HG03064 (cell line): ENCODE data around the gene PMVK.
A peak's percentile ranks its signal among the peaks of the same experiment; 100 is the strongest.

Experiments
- ATAC-seq: cut with Tn5 transposase; IDR thresholded peaks from one replicate; pipeline ENCODE4 v1.9.1; 2021; ENCODE audit warnings: low read depth; ENCODE audit not compliant: unreplicated experiment

The PMVK gene

DNA sequence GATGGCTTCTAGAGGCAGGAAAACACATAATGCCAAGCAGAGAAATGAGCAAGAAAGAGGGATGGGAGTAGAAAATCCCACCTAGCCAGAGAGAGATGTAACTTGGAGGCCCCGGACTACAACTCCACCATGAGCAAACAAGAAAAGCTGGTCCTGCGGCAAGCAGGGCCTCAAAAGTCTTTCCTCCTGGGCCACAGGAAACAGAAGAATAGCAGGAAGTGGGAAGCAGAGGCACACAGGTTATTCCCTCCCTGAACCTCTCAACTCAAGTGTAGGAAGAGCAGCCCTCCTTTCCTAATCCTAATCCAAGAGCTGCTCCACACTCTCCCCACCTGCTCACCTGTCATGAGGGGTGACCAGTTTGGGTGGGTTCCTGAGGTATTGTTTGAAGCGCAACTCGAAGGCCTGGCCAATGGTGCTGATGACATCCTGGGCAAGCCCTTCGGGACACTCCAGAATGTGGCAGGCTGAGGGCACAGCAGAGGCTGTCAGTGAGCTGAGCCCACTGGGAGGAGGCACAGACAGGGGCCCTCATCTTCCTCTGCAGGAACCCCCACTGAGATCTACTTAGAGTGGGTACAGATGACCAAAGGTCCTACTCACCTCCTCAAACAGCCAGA lies 30.9 kb upstream of the PMVK start:
- ATAC-seq = no peak

DNA sequence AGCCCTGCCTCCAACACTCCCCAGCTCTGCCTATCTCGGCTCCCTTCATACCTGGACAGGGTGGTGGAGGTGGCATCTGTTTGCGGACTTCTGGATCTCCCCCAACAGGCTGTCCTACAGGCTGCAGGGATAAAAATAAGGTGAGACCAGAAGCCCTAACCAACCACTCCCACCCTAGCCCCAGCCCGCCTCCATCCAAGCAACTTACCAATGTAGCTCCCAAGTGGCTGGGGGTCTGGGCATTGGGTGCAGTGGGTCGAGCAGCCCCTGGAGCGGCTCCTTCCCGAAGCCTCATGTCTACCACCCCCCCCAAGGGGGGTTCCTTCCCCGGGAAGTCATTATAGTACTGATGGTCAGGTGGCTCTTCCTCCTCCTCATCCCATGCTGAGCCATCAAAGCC lies 29.6 kb upstream of the PMVK start:
- ATAC-seq = no peak

DNA sequence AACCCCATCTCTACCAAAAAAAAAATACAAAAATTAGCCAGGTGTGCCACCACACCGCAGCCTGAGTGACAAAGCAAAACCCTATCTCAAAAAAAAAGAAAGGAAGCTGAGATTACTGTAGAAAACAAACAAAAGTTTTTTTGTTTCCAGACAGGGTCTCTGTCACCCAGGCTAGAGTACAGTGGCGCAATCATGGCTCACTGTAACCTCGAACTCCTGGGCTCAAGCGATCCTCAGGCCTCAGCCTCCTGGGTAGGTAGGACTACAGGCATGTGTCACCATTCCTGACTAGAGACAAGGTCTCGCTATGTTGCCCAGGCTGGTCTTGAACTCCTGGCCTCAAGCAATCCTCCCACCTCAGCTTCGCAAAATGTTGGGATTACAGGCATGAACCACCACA lies 27.8 kb upstream of the PMVK start:
- no peak for ATAC-seq

DNA sequence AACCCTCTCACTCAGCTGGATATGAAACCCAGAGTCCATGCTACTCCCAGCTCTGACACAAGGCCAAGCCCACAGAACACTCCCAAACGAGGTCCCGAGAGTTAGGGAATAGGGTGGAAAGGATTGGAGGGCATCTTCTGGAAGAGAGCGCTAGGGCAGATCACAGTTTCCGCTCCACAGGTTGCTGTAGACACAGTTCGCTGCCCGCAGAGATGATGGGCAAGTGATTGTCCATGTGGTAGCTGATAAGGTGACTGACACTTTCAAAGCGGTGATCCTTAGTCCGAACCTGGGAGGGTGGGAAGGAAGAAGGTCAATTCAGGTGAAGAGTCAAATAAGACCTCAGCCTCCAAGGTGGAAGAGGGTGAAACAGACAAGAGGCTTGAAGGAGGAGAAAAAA lies 27.1 kb upstream of the PMVK start:
- no peak for ATAC-seq

DNA sequence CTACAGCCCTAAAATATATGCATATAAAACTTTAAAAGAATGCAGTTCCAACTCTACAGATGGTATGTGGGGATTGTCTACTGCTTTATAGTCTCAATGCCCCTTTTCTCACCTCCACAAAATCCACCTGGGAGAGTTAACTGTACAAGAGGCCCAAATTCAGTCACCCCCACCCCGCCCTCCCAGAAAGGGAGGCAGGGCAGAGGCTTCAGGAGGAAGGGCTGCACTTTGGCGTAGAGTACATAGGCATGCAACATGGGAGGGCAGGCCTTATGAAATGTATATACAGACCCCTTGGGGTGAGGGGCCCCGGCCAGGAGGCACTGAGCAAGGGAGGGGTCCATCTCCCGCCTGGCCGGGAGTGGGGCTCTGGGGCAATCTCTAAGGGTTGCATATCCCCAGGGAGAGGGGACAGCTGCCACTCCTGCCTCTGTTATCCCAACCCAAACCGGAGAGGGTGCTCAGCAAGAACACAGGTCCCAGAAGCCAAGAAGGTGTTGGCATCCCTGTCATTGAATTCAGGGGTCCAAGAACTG lies 26.3 kb upstream of the PMVK start:
- ATAC-seq = no peak

DNA sequence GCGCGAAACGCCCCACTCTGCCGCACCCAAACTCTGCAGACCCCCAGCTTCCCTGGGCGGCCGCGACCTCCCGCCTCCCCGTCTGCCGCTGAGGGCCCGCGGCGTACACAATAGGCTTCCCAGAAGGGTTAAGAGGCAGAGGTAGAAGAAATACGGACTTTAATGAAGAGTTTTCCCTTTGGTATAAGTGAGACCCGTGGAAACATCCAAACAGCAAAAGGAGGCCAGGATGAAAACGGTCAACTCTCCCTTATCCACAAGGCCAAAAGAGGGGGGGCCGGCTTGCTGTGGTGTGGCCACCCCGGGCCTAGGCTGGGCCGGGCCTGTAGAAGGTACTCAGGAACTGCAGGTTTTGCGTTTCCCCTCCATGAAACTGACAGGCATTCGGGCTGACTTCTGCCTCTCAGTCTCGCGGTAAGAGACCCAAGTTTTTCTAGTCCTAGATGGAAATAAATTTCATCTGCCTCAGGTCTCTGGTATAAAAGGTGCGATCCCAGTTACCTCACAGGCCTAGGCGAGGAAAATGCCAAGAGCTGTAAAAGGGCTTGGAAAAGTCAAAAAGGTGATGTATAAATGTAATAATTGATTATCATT lies 25.7 kb upstream of the PMVK start:
- ATAC-seq = peak; percentile 4

DNA sequence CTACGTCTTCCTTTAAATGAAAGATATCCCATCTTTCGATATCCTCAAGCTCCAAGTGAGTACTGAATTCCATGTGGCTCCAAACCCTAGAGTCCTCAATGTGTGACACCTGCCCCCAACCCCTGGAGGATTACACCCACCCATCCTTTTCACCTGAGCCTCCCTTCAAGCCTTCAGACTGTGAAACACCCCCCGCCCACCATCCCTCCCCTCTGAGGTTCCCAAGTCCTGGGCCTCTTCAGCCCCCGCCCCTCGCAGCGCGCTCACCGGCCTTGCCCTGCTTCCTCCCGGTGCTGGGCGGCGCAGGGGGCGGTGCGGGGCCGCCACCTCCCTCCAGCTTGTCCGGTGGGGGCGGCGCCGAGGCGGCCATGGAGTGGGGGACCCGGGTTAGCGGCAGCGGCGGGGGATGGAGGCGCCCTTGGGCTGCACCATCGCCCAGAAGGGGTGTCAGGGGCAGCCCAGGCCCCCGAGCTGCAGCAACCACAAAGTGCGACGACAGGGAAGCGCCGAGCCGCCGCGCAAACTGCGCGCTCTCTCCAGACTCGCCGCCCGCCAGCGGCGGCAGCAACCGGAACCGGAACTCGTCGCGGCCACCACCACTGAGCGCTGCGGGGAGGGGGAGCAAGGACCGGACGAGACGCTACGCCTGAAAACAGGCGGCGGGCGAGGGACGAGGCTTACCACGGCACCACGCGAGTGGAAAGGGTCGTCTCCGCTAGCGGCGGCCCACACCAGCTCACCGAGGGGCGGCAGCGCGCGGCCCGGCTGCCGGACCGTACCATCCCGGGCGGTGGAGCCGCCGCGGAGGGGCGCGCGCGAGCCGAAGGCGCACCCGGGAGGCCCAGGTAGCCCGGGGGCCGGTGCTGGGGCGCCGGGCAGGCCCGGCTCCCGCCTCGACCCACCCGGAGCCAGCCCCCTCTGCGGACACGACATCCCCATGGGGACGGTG lies 25.0 kb upstream of the PMVK start, which contains the start of gene PYGO2:
PYGO2 (minus strand) TSS at position 576 of the 949 bp plus-strand sequence; CDS start at position 370, 206 bp downstream.
- ATAC-seq = peak; percentile 67

DNA sequence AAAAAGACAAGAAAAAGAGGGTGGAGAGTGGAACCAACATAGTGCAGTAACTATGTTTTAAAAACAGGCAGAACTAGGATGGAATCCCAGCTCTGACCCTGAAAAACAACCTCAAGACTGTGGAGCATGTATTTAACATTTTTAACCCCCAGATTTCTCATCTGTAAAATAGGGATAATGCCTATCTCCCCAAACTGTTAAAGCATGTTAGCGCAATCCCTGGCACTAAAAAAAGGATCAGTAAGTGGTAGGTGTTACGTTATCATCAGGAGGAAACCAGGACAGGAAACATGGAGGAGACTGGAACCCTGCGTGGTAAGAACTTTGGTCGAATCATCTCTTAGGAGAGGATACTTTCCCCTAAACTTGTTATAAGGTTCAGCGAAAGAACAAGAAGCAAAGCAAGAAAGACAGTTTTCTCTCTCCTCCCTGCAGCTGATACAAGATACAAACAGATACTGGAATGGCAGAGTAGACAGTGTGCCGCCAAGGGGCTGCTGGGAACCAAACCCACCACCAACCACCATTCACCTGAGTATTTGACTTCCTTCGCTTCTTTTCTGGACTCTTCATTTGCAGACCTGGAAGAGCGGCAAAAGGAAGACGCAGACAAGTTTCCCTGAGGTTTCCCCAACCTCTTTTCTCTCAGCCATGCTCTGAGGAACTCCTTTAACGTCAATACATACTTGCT lies 24.1 kb upstream of the PMVK start:
- no peak for ATAC-seq

DNA sequence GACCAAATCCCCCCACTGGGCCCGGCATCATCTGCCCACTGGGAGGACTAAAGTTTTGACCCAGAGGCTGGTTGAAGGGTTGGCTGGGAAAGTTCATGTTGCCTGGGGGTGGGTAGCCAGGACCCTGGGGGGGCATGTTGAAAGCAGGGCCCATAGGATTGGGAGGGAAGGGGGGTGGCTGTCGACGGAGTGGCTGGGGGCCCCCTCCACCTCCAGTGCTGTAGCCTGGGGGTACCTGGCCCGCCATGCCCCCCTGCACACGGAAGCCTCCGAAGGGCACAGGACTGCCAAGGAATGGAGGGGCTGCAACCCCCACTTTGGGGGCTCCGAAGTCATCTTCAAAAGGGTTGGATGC lies 22.9 kb upstream of the PMVK start:
- ATAC-seq = no peak

DNA sequence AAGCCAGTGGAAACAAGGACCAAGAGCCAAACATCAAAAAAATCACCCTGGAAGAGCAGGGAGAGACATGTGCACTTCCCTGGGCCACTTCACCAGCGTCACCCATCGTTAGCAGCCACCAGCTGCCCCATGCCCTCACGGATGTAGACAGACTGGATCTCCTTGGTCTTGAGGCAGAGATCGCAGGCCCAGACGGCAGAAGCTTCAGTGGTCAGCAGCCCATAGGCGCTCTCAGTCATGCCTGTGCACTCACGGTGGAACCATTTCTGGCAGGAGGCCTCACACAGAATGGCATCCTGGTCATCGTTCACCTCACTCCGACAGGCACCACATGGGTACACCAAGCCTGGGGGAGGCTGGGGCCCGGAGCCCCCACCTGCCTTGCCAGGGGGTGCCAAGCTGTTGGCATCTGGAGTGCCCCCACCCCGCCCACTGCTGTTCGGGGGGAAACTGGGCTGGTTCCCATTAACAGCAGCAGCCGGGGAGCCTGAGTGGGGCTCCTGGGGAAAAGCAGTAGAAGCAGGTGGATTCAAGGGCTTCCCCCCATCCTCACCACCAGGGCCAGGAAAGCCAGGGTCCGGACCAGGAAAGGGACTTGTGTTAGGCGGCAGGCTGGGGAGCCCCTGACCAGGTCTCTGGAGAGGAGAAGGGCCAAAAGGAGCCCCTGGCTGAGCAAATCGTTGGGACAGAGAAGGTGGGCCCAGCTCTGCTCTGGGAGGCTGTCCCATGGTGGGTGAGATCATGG lies 22.3 kb upstream of the PMVK start:
- no peak for ATAC-seq

DNA sequence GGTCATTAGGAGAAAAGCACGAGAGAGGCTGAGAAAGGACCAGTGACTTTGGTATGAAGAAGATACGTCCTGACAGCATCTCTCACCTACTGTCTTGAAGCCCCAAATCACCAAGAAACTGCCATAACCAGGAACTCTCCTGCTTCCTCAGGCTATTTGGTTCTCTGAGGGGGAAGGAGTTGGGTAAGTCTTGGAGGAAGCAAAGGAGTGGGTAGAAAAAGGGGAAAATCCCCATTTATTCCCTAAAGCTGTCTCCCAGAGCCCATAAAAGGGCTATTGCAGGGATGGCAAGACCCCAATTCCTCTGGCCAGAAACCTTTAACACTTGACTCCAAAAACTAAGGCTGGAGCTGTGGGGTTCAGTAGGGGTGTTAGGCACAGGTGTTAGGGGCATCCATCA lies 21.5 kb upstream of the PMVK start:
- ATAC-seq = no peak

DNA sequence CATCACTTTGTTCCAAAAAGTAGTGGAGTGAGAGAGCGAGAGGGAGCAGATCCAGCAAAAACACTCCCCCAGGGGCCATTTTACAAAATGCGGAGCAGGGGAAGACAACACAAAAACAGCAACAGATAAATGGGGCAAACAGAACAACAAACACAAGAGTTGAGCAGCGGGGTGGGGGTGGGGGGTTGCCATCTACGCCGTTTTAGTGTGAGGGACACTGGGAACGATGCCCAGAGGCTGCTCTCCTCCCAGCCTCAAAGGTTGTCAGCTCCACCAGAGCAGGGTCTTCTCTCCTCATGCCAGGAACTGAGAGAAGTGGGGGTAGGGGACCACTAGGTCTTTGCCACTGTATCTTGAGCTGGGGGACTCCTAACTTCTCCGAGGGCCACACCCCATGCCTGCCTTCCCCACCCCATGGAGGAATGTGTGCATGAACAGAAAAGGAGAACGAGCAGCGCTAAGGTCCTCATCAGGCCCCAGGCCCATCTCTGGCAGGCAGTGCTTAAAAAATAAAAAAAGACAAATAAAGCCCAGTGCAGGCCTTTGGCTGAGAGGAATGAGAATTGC lies 20.7 kb upstream of the PMVK start:
- no peak for ATAC-seq

DNA sequence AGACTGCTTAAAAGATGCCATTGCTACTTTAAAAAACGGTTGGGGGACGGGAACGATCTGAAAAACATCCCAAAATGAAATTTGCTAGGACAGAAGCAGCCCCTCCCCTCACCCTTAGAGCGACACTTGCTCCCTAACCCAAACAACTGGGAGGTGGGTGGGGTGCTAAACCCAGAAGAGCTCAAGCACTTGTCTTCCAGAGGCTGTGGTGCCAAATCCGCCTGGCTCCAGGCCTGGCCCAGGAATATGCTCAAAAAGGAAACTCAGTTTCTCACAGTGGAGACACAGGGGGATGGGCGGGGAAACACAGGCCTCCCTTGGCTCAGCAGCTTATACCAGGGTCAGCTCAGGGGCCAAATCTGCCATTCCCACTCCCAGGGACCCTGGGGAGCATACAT lies 20.0 kb upstream of the PMVK start:
- no peak for ATAC-seq

DNA sequence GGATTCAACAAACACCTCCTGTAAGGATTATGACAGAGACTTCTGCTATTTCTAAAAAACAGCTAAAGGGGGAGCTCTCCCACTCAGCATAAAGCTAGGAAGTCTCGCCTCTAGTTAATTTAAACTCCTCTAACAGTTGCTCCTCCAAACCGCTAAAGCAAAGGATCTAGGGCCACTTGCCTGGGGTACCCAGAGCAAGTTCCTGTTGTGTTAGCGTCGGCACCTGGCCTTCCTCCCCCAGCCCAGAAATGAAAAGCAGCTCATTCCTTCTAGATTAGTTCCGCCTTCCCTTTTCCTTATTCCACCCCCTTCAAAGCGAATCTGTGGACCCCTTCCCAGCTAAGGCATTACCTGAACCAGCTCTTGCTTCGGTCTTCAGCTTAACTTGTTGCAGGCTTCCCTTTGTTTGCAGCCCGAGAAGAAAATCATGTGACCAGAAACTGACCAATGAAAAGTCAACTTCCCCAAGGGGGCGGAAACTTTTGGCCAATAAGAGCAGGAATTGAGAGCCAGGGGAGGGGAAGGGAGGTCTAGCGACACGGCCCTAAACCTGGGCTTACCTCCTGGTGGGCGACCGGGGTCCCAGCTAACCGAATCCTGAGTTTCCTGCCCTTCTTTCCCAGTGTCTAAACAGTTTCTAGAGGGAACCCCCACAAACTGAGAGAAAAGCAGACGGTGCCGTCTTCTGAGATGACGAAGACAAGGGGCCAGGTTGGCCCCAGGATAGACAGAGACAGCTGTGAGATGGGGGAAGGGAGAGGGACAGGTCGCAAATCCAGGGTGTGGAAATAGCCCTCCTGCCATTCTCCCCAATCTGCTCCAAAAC lies 19.4 kb upstream of the PMVK start, which contains the start of gene PBXIP1:
PBXIP1 (minus strand) TSS at position 382 of the 826 bp plus-strand sequence. CDS start 2,378 bp downstream, outside the sequence.
- ATAC-seq = peak; percentile 52

DNA sequence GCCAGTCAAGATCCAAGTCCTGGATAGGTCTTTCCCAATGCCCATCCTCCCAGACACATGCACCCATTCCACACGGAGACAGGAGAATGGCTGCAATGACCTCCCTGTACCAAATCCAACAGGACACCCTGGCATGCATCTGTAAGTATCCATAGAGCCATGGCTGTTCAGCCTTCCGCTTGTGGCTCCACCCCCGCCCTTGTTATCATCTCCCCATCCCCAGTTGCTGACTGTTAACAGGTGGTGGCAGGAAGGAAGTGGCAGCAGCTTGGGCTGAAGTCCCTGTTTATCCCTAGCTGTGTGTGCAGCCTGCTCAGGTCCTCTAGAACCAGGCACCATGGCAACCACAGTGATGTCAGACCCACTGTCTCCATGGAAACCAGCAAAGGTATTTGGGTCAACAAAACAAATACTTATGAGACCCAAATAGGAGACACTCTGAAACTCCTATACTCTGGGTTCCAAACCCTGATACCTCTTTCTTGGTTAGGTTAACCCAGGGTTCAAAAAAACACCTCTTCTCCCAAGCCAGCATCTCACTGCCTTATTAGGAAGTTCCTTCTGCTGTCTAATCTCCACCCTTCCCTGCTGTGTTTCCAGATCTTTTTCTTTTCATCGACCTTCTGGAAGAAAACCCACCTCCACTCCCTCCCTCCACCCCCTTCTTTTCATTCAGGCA lies 18.7 kb upstream of the PMVK start:
- ATAC-seq = peak; percentile 61

DNA sequence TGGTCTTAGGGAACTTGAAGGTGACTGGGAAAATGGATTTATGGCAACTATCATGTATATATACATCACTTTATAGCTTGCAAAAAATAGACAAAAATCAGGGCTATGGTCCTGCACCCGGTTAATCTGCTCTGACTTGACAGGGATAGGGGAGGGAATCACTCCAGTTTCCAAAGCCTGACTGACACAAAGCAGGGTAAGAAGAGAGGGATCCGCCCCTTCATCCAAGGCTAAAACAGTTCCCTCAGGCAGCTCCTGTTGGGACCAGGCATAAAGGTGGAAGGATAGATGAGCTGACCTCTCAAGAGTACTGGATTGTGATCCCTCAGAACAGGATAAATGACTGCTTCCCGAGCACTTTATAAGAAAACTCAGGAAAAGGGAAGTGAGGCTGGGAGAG lies 18.0 kb upstream of the PMVK start:
- no peak for ATAC-seq

DNA sequence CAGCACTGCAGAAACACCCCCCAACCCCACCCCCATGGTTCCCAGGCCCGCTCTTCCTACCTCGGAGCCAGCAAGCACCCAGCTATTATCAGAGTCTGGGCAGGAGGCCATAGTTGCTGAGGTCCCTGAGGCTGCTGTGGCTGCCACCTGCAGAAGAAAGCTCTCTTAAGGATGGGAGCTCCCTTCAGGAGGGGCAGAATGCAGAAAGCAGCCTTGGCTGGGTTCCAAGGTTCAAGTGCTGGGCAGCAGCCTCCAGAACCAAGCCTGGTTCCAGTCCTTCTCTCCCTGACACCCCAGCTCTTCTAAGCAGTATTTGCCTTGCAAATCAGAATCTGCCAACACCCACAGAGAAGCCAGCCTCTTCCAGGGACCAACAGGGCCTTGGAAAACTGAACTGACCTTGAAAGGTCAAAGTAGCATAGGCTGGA lies 17.1 kb upstream of the PMVK start:
- ATAC-seq = no peak

DNA sequence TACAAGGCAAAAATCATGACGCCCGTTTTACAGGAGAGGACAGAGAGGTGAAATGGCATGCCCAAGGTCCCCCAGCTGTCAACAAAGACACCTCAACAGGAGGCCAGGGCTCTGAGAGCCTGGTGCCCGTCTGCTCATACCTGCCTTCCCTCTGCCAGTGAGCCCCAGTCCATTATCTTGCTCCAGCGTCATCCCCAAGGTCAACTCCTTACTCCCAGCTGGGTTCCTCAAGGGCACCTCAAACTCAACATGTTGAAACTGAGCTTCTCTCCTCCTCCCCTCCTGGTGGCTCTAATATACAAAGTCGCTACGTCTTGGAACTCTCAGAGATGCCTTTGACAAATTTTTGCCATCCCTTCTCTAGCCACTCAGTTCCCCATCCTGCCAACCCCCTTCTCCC lies 16.1 kb upstream of the PMVK start:
- no peak for ATAC-seq
